ENCODE results near the gene PCDHA13.

GRCh38 chr5:140923601-140924000 is 41.7 kb downstream of the PCDHA13 start:
- no peak for TF ChIP-seq CTCF (IDR thresholded peaks at IDR 0.05 in 8 of 11, conservative IDR thresholded peaks at IDR 0.05 in 3 of 11)
- no peak for TF ChIP-seq POLR2A (IDR thresholded peaks at IDR 0.05)
- no peak for TF ChIP-seq POLR2AphosphoS5 (IDR thresholded peaks at IDR 0.05)
